Suppressor macrophage treated with lipopolysaccharide for 1 hour (primary cell): ENCODE data around the gene GOLGA2.

ENCODE experiments used
- DNase-seq, 3 donors: peaks; one replicate each; pipeline ENCODE4 v3.0.0-alpha.2; 2020 to 2022

The GOLGA2 gene

GRCh38 chr9:128211186-128211980, 64.4 kb downstream of the GOLGA2 start:
- no peak for DNase-seq

GRCh38 chr9:128208946-128209669, 66.7 kb downstream of the GOLGA2 start:
- DNase-seq = no peak

- DNase-seq = no peak
Measured at GRCh38 chr9:128208386-128208785, 67.4 kb downstream of the GOLGA2 start.

- DNase-seq = no peak
Measured at GRCh38 chr9:128206916-128207910, 68.6 kb downstream of the GOLGA2 start.

- no peak for DNase-seq
Measured at GRCh38 chr9:128206484-128206883, 69.3 kb downstream of the GOLGA2 start.
